ENCODE results near the gene YJU2. TPM values are rescaled to one million over a fixed set of nuclear protein-coding genes. Genes with fewer than 3 reads are reported as not detected.

Gene YJU2
- total RNA-seq, 6 donors from 2014 or later: 18.8 to 36.6 (median 25.4) TPM

DNA sequence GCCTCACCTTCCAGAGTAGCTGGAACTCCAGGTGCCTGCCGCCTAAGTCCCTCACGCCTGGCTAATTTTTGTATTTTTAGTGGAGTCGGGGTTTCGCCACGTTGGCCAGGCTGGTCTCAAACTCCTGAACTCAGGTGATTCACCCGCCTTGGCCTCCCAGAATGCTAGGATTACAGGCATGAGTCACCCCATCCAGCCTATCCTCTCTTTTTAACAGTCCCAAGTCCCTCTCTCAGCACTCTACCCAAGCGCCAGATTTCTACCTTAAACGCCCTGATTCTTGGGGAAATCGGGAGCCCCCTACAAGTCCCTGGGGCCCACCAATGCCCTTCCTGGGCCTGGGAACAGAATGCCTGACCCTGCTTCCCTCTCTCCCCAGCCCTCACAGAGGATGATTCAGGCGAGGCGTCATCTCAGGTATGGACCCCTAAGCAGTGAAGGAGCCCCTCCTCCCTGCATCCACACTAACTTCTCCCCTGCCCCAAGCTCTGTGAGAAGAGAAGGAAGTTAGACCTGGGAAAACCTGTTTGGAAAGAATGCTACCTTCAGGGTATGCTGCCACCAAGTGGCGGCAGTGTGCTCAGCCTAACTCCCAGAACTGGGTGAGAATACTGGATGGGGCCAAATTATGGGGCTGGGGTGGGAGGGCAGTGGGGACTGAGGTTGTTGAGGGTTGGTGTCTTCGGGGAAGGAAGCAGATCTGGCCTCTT, 38.3 kb upstream of the YJU2 start:
- 73 to 80% methylated on average over 13 of the region's 13 CpGs for WGBS, 2 donors
- no peaks in the 10 kb centered on the region for H3K9me3 ChIP-seq
- no peak overlapping the region for H3K4me3 ChIP-seq
- DNase-seq: no peak
- ATAC-seq (ENCODE audit: low FRiP score in 2 of 2): no peak
- H3K36me3 ChIP-seq: no peaks in the 10 kb centered on the region
- peaks cover 2 to 6% (median 4%) of the 10 kb centered on the region in 4 donors for H3K4me1 ChIP-seq
- TF ChIP-seq POLR2AphosphoS5 (IDR thresholded peaks at IDR 0.05): no peak
- TF ChIP-seq, protein P1, sequence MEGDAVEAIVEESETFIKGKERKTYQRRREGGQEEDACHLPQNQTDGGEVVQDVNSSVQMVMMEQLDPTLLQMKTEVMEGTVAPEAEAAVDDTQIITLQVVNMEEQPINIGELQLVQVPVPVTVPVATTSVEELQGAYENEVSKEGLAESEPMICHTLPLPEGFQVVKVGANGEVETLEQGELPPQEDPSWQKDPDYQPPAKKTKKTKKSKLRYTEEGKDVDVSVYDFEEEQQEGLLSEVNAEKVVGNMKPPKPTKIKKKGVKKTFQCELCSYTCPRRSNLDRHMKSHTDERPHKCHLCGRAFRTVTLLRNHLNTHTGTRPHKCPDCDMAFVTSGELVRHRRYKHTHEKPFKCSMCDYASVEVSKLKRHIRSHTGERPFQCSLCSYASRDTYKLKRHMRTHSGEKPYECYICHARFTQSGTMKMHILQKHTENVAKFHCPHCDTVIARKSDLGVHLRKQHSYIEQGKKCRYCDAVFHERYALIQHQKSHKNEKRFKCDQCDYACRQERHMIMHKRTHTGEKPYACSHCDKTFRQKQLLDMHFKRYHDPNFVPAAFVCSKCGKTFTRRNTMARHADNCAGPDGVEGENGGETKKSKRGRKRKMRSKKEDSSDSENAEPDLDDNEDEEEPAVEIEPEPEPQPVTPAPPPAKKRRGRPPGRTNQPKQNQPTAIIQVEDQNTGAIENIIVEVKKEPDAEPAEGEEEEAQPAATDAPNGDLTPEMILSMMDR (IDR thresholded peaks at IDR 0.05): no peak
- no peak for TF ChIP-seq EP300 (IDR thresholded peaks at IDR 0.05)
- no peak for TF ChIP-seq POLR2A (IDR thresholded peaks at IDR 0.05)
- H3K27me3 ChIP-seq: no peaks in the 10 kb centered on the region
- no peak overlapping the region for H3K27ac ChIP-seq

DNA sequence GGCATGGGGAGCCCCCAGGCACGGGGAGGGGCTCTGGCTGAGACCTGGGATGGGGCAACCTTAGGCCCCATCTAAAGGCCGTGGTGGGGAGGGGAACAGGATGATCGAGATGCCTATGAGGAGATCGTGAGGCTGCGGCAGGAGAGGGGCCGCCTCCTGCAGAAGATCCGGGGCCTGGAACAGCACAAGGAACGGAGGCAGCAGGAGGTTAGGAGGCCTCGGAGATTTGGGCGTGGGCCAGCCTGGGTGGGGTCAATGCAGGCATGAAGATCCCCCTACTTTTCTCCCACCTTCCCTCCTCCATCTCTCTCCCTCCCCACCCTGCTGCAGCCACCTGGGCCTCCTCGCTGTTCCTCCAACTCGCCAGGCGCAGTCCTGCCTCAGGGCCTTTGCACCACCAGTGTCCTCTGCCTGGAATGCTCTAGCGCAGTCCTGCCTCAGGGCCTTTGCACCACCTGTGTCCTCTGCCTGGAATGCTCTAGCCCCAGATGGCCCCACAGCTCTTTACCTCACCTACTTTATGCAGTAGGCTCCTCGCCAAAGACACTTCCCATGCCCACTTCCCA, 36.6 kb upstream of the YJU2 start:
- no peak overlapping the region for H3K27ac ChIP-seq
- H3K27me3 ChIP-seq: no peaks in the 10 kb centered on the region
- DNase-seq (no peak), ATAC-seq (ENCODE audit: low FRiP score in 2 of 2) (no peak)
- H3K4me3 ChIP-seq: no peak overlapping the region
- no peaks in the 10 kb centered on the region for H3K4me1 ChIP-seq
- no peaks in the 10 kb centered on the region for H3K9me3 ChIP-seq
- 77 to 80% methylated on average over 14 to 15 of the region's 15 CpGs for WGBS, 2 donors
- H3K36me3 ChIP-seq: no peaks in the 10 kb centered on the region
- TF ChIP-seq, protein P1 (IDR thresholded peaks at IDR 0.05): no peak
- TF ChIP-seq POLR2A (IDR thresholded peaks at IDR 0.05): no peak
- no peak for TF ChIP-seq POLR2AphosphoS5 (IDR thresholded peaks at IDR 0.05)
- TF ChIP-seq EP300 (IDR thresholded peaks at IDR 0.05): no peak

DNA sequence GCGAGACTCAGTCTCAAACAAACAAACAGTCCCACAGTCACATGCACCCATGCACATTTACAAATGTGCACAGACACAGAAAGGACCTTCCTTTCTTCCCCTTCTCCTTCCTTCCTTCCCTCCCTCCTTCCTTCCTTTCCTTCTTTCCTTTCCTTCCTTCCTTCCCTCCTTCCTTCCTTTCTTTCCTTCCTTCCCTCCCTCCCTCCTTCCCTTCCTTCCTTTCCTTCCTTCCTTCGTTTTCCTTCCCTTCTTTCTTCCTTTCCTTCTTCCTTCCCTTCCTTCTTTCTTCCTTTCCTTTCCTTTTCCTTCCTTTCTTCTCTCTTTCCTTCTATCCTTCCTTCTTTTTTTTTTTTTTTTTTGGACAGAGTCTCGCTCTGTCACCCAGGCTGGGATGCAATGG, 33.8 kb upstream of the YJU2 start:
- TF ChIP-seq POLR2AphosphoS5 (IDR thresholded peaks at IDR 0.05) (no peak), EP300 (IDR thresholded peaks at IDR 0.05) (no peak), POLR2A (IDR thresholded peaks at IDR 0.05) (no peak)
- TF ChIP-seq, protein P1 (IDR thresholded peaks at IDR 0.05): no peak
- Histone ChIP-seq H3K4me3 (no peak overlapping the region), H3K27ac (no peak overlapping the region), H3K4me1 (no peaks in the 10 kb centered on the region), H3K9me3 (no peaks in the 10 kb centered on the region), H3K36me3 (no peaks in the 10 kb centered on the region), H3K27me3 (no peaks in the 10 kb centered on the region)
- DNase-seq: no peak
- ATAC-seq (ENCODE audit: low FRiP score in 2 of 2): no peak
- WGBS, 2 donors: 67 to 77% methylated on average over 3 of the region's 3 CpGs

DNA sequence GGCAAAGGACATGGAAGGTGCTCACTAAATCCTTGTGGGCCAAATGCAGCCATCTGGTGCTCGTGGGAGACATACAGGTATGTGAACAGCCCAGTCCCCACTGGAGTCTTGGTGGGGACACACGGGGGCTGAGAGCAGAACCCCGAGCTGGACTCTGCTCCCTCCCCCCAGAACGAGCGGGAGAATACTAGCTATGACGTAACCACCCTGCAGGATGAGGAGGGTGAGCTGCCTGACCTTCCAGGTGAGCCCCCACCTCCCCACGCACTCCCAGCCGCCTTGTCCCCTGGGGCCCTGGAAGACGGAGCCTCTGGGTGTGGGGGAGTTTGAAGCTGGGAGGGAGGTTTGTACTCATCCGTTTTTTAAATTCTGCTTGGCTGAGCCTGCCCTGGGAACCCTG, 31.1 kb upstream of the YJU2 start:
- Histone ChIP-seq H3K4me1 (no peaks in the 10 kb centered on the region), H3K9me3 (no peaks in the 10 kb centered on the region), H3K36me3 (no peaks in the 10 kb centered on the region), H3K27me3 (no peaks in the 10 kb centered on the region), H3K27ac (no peak overlapping the region), H3K4me3 (no peak overlapping the region)
- WGBS, 2 donors: 67 to 69% methylated on average over 8 to 9 of the region's 10 CpGs
- ATAC-seq (ENCODE audit: low FRiP score in 2 of 2) (peak in 1 of 2 donors; percentile 19), DNase-seq (no peak)
- no peak for TF ChIP-seq POLR2AphosphoS5 (IDR thresholded peaks at IDR 0.05)
- TF ChIP-seq, protein P1 (IDR thresholded peaks at IDR 0.05): no peak
- no peak for TF ChIP-seq EP300 (IDR thresholded peaks at IDR 0.05)
- TF ChIP-seq POLR2A (IDR thresholded peaks at IDR 0.05): no peak

DNA sequence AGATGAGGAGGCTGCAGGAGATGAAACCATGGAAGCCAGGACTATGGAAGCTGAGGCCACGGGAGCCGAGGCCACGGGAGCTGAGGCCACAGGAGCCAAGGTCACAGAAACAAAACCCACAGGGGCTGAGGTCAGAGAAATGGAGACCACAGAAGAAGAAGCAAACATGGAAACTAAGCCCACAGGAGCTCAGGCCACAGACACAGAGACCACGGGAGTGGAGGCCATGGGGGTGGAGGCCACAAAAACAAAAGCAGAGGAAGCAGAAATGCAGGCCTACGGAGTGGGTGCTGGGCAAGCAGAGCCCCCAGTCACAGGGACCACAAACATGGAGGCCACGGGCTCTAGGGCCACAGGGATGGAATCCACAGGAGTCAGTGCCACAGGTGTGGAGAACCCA, 30.0 kb upstream of the YJU2 start:
- Histone ChIP-seq H3K4me3 (no peak overlapping the region), H3K4me1 (no peaks in the 10 kb centered on the region), H3K27me3 (no peaks in the 10 kb centered on the region), H3K36me3 (no peaks in the 10 kb centered on the region), H3K9me3 (no peaks in the 10 kb centered on the region), H3K27ac (no peak overlapping the region)
- ATAC-seq (ENCODE audit: low FRiP score in 2 of 2) (no peak), DNase-seq (no peak)
- TF ChIP-seq POLR2A (IDR thresholded peaks at IDR 0.05) (no peak), POLR2AphosphoS5 (IDR thresholded peaks at IDR 0.05) (no peak), EP300 (IDR thresholded peaks at IDR 0.05) (no peak)
- TF ChIP-seq, protein P1 (IDR thresholded peaks at IDR 0.05): no peak
- WGBS, 2 donors: 75 to 79% methylated on average over 5 to 6 of the region's 6 CpGs

All from upper lobe of left lung (tissue), 6 donors.